GM23248 (cell line): ENCODE measurements around the gene FAM200A.

Experiments
- EZH2 ChIP-seq: fragments of 200-600 bp; sonication (generic); IDR thresholded peaks from 2 replicates; pipeline ENCODE4 v1.6.1; 2018; ENCODE audit warnings: antibody characterized with exemption, mild to moderate bottlenecking; ENCODE audit not compliant: insufficient read depth, poor library complexity, severe bottlenecking
- EZH2phosphoT487 ChIP-seq: fragments of 200-600 bp; sonication (generic); IDR thresholded peaks from 2 replicates; pipeline ENCODE4 v1.6.1; 2018; ENCODE audit warnings: antibody characterized with exemption, moderate library complexity, mild to moderate bottlenecking, low read depth; ENCODE audit not compliant: insufficient read depth

- TF ChIP-seq EZH2 (no peak), EZH2phosphoT487 (no peak)
These were observed 19.9 kb upstream of the FAM200A start for GRCh38 chr7:99571768-99572167.
